Measurements from ENCODE around the gene MRPS14. TPM values are rescaled to one million over a fixed set of nuclear protein-coding genes. Genes with fewer than 3 reads are reported as not detected.

Gene MRPS14
- total and polyA plus RNA-seq, 9 of the 15 experiments (the other 6 are each of a cell fraction or from before 2014, with no cell fraction given), result 38.1 to 231 (median 54.9) TPM

DNA sequence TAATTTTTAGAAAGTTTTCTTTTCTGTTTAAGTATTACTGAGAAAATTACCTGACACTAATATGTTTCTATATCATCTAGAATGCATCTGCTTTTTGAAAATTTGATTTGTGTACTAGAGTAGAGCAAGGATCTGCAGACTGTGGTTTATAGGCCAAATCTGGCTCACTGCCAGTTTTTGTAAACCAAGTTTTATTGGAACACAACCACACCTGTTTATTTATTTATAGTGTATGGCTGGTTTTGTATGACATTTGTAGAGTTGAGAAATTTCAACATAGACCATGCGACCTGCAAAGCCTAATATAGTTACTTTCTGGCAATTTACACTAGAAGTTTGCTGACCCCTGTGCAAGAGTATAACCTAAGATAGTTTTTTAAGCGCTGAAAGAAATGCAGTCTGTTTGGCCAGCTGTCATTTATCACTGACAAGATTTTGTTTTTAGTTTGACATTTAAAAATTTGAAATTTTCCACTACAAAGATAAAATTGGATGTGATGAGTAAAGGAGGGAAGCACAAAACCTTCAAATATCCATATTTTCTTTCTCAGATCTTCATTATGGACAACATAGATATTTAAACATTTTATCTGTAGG is 59.6 kb downstream of the MRPS14 start:
- Histone ChIP-seq H3K36me3 (ENCODE audit: control insufficient read depth, insufficient read depth, low read length) (no peaks in the 10 kb centered on the region), H3K9me1 (ENCODE audit: control insufficient read depth, insufficient read depth, low read length) (no peaks in the 10 kb centered on the region), H3K79me2 (ENCODE audit: control insufficient read depth, insufficient read depth, low read length) (peaks cover 4% of the 10 kb centered on the region; the same call in 1 of the 3 replicates), H3K9me3 (replicated peaks; ENCODE audit: control insufficient read depth, insufficient read depth, low read depth, low read length) (no peaks in the 10 kb centered on the region), H3K27me3 (ENCODE audit: control insufficient read depth in 2 of 2, insufficient read depth in 2 of 2, low read length in 2 of 2) (no peaks in the 10 kb centered on the region), H4K20me1 (replicated peaks; ENCODE audit: control insufficient read depth, insufficient read depth, low read length) (no peaks in the 10 kb centered on the region), H3K4me3 (no peak overlapping the region), H3K4me2 (ENCODE audit: insufficient read depth, low read length) (no peak overlapping the region; the same call in 1 of the 2 replicates), H2AFZ (ENCODE audit: low read depth, low read length) (peak overlapping the region; percentile 78), H3K4me1 (replicated peaks in 1 of 2; ENCODE audit: control insufficient read depth in 2 of 2, insufficient read depth in 2 of 2, low read length in 2 of 2) (peaks cover 3 to 43% of the 10 kb centered on the region in 2 experiments; a peak in 4 of 5 replicates), H3K27ac (ENCODE audit: extremely low read depth, low read depth, low read length) (peak overlapping the region; percentile 88; the same call in 2 of the 3 replicates), H3K9ac (ENCODE audit: insufficient read depth in 1 of 2, low read depth in 2 of 2, low read length in 2 of 2) (peak overlapping the region in 1 of 2 experiments; percentile 64; a peak in 2 of 4 replicates)
- DNase-seq (ENCODE audit: extremely low read depth in 1 of 4, low spot score in 3 of 4) (peak in 1 of 4 experiments; percentile 66), ATAC-seq (no peak), FAIRE-seq (no peak)
- POLR2A ChIA-PET, result interaction anchor here (0.6 to 1.6 kb wide), 9 partner anchors 9 to 36 kb away, joined by 3 to 6 read pairs (median 3); no protein-coding TSS in a partner anchor
- intact Hi-C loops (cut with micrococcal nuclease), result loop anchor here (2.0 kb wide), 1 partner anchor 35 kb away; the partner anchor contains the start of gene CACYBP
- WGBS (ENCODE audit: insufficient coverage, low coverage, missing lambda C conversion rate), result 7% methylated on average over 2 of the region's 2 CpGs
- in situ Hi-C loops (cut with MboI), result no loop called here
- CTCF ChIA-PET (ENCODE audit: low intra/inter-chr PET ratio), result no interaction called here
- BruUV-seq (replicated peaks), result no TSS peak
- peak in 1 of 2 experiments; percentile 64 for TF ChIP-seq NCOA2 (IDR thresholded peaks at IDR 0.05; ENCODE audit: partially characterized antibody in 2 of 2)
- TF ChIP-seq, protein P1, sequence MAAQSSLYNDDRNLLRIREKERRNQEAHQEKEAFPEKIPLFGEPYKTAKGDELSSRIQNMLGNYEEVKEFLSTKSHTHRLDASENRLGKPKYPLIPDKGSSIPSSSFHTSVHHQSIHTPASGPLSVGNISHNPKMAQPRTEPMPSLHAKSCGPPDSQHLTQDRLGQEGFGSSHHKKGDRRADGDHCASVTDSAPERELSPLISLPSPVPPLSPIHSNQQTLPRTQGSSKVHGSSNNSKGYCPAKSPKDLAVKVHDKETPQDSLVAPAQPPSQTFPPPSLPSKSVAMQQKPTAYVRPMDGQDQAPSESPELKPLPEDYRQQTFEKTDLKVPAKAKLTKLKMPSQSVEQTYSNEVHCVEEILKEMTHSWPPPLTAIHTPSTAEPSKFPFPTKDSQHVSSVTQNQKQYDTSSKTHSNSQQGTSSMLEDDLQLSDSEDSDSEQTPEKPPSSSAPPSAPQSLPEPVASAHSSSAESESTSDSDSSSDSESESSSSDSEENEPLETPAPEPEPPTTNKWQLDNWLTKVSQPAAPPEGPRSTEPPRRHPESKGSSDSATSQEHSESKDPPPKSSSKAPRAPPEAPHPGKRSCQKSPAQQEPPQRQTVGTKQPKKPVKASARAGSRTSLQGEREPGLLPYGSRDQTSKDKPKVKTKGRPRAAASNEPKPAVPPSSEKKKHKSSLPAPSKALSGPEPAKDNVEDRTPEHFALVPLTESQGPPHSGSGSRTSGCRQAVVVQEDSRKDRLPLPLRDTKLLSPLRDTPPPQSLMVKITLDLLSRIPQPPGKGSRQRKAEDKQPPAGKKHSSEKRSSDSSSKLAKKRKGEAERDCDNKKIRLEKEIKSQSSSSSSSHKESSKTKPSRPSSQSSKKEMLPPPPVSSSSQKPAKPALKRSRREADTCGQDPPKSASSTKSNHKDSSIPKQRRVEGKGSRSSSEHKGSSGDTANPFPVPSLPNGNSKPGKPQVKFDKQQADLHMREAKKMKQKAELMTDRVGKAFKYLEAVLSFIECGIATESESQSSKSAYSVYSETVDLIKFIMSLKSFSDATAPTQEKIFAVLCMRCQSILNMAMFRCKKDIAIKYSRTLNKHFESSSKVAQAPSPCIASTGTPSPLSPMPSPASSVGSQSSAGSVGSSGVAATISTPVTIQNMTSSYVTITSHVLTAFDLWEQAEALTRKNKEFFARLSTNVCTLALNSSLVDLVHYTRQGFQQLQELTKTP (IDR thresholded peaks at IDR 0.05; ENCODE audit: low read depth in 1 of 2, partially characterized antibody in 2 of 2), result no peak
- peak; percentile 96 for TF ChIP-seq NFIX (CRISPR knock-in tag; IDR thresholded peaks at IDR 0.05; ENCODE audit: low read depth)
- TF ChIP-seq FOSL1 (tag; conservative IDR thresholded peaks at IDR 0.05), result no peak
- TF ChIP-seq PHB2 (IDR thresholded peaks at IDR 0.05; ENCODE audit: low read depth), result no peak
- TF ChIP-seq HDAC3 (IDR thresholded peaks at IDR 0.05; ENCODE audit: borderline replicate concordance, partially characterized antibody), result no peak
- TF ChIP-seq, protein P2, sequence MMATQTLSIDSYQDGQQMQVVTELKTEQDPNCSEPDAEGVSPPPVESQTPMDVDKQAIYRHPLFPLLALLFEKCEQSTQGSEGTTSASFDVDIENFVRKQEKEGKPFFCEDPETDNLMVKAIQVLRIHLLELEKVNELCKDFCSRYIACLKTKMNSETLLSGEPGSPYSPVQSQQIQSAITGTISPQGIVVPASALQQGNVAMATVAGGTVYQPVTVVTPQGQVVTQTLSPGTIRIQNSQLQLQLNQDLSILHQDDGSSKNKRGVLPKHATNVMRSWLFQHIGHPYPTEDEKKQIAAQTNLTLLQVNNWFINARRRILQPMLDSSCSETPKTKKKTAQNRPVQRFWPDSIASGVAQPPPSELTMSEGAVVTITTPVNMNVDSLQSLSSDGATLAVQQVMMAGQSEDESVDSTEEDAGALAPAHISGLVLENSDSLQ (IDR thresholded peaks at IDR 0.05), result peak; percentile 42
- TF ChIP-seq CBFA2T3 (IDR thresholded peaks at IDR 0.05), result peak; percentile 12; the same call in 1 of the 2 replicates
- TF ChIP-seq MTA1 (IDR thresholded peaks at IDR 0.05; ENCODE audit: borderline replicate concordance), result no peak
- TF ChIP-seq, protein P3, sequence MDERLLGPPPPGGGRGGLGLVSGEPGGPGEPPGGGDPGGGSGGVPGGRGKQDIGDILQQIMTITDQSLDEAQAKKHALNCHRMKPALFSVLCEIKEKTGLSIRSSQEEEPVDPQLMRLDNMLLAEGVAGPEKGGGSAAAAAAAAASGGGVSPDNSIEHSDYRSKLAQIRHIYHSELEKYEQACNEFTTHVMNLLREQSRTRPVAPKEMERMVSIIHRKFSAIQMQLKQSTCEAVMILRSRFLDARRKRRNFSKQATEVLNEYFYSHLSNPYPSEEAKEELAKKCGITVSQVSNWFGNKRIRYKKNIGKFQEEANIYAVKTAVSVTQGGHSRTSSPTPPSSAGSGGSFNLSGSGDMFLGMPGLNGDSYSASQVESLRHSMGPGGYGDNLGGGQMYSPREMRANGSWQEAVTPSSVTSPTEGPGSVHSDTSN (CRISPR knock-in tag; IDR thresholded peaks at IDR 0.05; ENCODE audit: low read depth), result no peak
- TF ChIP-seq, protein P3 (tag; conservative IDR thresholded peaks at IDR 0.05; ENCODE audit: low read depth), result peak; percentile 81
- TF ChIP-seq, protein P4, sequence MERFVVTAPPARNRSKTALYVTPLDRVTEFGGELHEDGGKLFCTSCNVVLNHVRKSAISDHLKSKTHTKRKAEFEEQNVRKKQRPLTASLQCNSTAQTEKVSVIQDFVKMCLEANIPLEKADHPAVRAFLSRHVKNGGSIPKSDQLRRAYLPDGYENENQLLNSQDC (CRISPR knock-in tag; IDR thresholded peaks at IDR 0.05), result no peak
- peak; percentile 100 for TF ChIP-seq NFIC (IDR thresholded peaks at IDR 0.05)
- peak; percentile 71 for TF ChIP-seq SMAD1 (IDR thresholded peaks at IDR 0.05; ENCODE audit: low read depth, low read length, partially characterized antibody)

Data from K562 (cell line).